ACC112 (cell line): ENCODE results near the gene ALDH1L1.

ENCODE experiments used
- H2AFZ ChIP-seq: fragments of 200-600 bp; sonication (generic); one replicate; pipeline ENCODE4 v1.6.0; 2017; ENCODE audit warnings: antibody characterized with exemption, low read length; ENCODE audit not compliant: unreplicated experiment
- H3K27ac ChIP-seq: fragments of 200-600 bp; sonication (generic); 2 replicates; pipeline ENCODE4 v1.5.1; 2014; ENCODE audit warnings: low read depth, mild to moderate bottlenecking, antibody characterized with exemption, low read length, moderate library complexity
- H3K27me3 ChIP-seq: fragments of 200-600 bp; sonication (generic); 2 replicates; pipeline ENCODE4 v1.6.1; 2014; ENCODE audit warnings: mild to moderate bottlenecking, antibody characterized with exemption, low read length, moderate library complexity, mixed read lengths; ENCODE audit not compliant: insufficient read depth
- H3K36me3 ChIP-seq: fragments of 200-600 bp; sonication (generic); 2 replicates; pipeline ENCODE4 v1.6.1; 2016; ENCODE audit warnings: mild to moderate bottlenecking, antibody characterized with exemption, low read length, moderate library complexity, mixed read lengths; ENCODE audit not compliant: insufficient read depth
- H3K4me1 ChIP-seq: fragments of 200-600 bp; sonication (generic); one replicate; pipeline ENCODE4 v1.6.1; 2016; ENCODE audit warnings: low read length, mixed read lengths; ENCODE audit not compliant: insufficient read depth, unreplicated experiment, control insufficient read depth
- H3K4me3 ChIP-seq: fragments of 200-600 bp; sonication (generic); 2 replicates; pipeline ENCODE4 v1.5.1; 2014; ENCODE audit warnings: mild to moderate bottlenecking, low read depth, low read length
- H3K79me2 ChIP-seq: fragments of 200-600 bp; sonication (generic); one replicate; pipeline ENCODE4 v1.6.0; 2016; ENCODE audit warnings: low read length; ENCODE audit not compliant: control insufficient read depth, unreplicated experiment, insufficient read depth

Gene ALDH1L1

DNA sequence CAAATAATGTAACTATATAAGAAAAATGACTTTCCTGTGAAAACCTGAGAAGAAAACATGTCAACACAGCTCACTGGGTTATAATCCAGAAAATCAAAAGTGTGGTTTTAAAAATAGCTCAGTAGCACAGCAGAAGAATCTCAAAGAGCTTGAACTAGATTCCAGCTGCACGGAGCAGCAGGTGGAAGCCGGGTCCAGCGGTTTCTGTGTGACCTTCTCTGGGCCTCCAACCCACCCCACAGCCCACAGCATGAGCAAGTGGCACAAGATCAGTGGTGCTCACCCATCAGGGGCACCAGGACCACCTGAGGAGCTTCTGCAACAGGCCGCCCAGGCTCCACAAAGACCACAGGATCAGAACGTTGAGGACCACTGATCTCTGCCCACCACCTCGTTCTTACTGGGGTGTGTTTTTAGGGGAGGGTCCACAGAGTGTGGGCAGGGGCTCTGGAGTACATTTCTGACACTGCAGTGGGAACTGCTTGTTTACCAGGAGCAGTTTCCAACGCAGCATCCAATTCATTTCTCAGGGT lies 119.7 kb downstream of the ALDH1L1 start:
- no peak overlapping the region for H2AFZ ChIP-seq
- no peak overlapping the region for H3K4me3 ChIP-seq
- H3K4me1 ChIP-seq: peaks cover 11% of the 10 kb centered on the region
- H3K79me2 ChIP-seq: no peaks in the 10 kb centered on the region
- H3K27me3 ChIP-seq: no peaks in the 10 kb centered on the region
- no peaks in the 10 kb centered on the region for H3K36me3 ChIP-seq
- no peak overlapping the region for H3K27ac ChIP-seq

DNA sequence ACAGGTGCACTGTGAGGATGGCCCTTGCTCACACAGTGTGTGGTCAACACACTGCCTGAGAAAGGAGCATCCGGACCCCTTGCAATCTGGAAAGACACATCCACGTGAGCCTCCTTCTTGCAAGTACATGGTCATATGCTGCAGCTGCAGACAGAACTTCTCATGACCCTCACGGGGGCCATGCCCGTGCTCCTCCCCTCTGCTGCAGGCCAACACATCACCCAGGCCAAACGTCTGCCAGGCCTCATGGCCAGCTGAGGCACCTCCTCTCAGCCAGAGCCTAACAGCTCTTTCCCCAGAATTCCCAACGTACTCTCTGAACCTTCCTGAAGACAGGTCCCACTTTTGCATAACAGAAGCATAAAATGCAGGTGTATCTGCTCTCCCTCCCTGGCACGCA lies 121.7 kb downstream of the ALDH1L1 start:
- H3K27ac ChIP-seq: no peak overlapping the region
- no peaks in the 10 kb centered on the region for H3K36me3 ChIP-seq
- H3K4me3 ChIP-seq: no peak overlapping the region
- no peaks in the 10 kb centered on the region for H3K79me2 ChIP-seq
- peaks cover 11% of the 10 kb centered on the region for H3K4me1 ChIP-seq
- no peaks in the 10 kb centered on the region for H3K27me3 ChIP-seq
- no peak overlapping the region for H2AFZ ChIP-seq

DNA sequence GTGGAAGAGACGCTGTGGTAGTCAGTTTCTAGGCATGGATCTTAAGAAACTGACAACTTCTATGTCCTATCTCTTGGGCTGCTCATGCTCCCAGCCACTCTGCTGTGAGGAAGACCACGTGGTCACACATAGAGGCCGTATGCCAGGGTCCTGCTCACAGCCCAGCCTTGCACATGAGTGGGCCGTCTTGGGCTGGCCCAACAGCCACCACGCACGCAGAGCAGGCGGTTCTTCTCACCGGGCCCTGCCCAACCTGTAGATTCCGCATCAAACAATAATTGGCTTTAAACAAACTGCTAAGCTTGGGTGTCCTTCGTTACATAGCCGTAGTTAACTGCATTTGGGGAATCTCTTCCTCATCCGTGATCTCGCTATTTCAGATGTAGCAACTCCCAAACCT lies 122.5 kb downstream of the ALDH1L1 start:
- Histone ChIP-seq H3K4me1 (peaks cover 11% of the 10 kb centered on the region), H3K79me2 (no peaks in the 10 kb centered on the region), H3K4me3 (no peak overlapping the region), H3K27me3 (no peaks in the 10 kb centered on the region), H3K36me3 (no peaks in the 10 kb centered on the region), H2AFZ (no peak overlapping the region), H3K27ac (no peak overlapping the region)

DNA sequence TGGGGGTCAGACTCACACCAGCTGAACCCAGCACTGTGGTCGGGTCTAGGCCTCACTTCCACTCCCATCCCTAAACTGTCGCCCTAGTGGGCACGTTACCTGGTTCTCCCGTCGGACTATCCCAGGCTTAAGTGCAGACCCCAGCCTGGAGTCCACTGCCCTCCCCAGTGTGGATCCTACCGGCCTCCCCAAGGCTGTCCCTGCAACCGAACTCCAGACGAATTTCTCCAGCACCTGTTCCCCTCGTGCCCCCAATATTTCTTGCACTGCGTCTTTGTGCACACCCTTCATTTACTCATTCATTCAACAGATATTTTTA lies 122.9 kb downstream of the ALDH1L1 start:
- H3K27ac ChIP-seq: no peak overlapping the region
- H3K4me3 ChIP-seq: no peak overlapping the region
- H3K4me1 ChIP-seq: peaks cover 11% of the 10 kb centered on the region
- no peaks in the 10 kb centered on the region for H3K27me3 ChIP-seq
- H2AFZ ChIP-seq: no peak overlapping the region
- no peaks in the 10 kb centered on the region for H3K36me3 ChIP-seq
- no peaks in the 10 kb centered on the region for H3K79me2 ChIP-seq

DNA sequence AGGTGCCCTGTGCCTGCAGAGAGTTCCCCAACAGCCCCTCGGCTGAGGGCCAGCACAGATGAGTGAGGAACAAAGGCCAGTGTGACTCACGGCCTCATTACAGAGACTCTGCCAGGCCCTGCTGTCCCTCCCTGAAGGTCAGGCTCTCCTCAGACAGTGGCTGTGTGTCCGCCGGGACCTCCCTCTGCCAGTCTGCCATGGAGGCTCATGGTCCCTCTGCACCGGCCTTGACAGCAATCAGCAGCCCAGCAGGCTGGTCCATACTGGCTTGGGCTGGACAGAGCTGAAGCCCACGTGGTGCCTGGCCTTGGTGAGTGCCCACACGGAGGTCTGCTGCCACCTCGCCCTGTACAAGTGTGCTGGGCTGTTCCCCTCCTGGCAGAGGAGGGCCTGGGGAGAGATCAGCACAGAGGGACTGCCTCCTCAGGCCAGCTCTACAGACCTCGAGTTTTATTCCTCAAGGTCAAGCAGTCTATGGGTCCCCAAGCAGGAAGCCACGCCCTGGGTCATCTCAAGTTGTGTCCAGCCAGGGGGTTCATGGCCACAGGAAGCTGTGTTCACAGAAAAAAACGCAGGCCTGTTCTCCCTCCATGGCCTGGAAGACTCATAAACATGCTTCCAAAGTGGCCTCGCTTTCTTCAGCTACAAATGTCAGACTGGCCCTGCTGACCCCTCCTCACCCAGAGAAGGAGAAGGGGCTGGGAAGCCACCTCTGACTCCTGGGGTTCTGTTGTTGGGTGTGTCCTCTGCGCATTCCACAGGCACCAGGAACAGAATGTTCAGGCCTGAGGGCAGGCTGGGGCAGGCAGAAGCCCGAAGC lies 123.5 kb downstream of the ALDH1L1 start:
- H3K79me2 ChIP-seq: no peaks in the 10 kb centered on the region
- H3K27ac ChIP-seq: no peak overlapping the region
- no peak overlapping the region for H3K4me3 ChIP-seq
- no peaks in the 10 kb centered on the region for H3K27me3 ChIP-seq
- H3K4me1 ChIP-seq: peaks cover 11% of the 10 kb centered on the region
- no peaks in the 10 kb centered on the region for H3K36me3 ChIP-seq
- no peak overlapping the region for H2AFZ ChIP-seq

DNA sequence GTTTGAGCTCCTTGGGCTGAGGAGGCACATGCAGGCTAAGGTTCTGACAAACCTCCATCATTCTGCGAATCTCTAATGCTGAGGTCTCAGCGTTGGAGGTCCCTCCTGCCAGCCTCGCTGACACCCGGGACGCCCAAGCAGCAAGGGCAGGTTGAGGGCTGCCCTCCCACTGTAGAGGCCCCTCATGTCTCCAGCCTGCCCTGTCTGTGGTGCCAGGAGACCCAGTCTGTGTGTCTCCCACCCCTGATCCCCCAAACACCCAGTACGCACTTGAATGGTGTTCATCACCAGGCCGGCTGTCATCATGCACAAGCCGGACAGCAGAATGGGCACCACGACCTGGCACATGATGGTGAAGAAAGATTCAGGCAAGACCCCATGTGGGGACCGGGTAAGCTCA lies 124.3 kb downstream of the ALDH1L1 start:
- Histone ChIP-seq H3K4me1 (peaks cover 11% of the 10 kb centered on the region), H3K4me3 (no peak overlapping the region), H3K79me2 (no peaks in the 10 kb centered on the region), H2AFZ (no peak overlapping the region), H3K27ac (no peak overlapping the region), H3K27me3 (no peaks in the 10 kb centered on the region), H3K36me3 (no peaks in the 10 kb centered on the region)

DNA sequence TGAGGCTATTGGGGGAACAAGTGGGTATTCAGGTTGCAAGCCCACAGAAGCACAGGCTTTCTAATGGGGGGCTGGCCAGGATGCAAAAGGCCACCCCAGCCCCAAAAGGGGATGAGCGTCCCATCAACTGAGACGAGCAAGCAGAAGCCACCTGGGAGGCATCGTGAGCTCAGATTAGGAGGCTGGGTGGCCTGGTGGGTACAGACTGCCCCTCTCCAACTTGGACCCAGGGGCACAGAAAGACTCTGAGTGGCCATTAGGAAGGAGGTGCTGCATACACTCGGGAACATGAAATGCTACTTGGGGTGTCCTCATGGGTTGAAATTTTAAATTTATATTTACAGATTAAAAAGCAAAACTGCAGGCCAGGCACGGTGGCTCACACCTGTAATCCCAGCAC lies 125.5 kb downstream of the ALDH1L1 start:
- Histone ChIP-seq H3K27me3 (no peaks in the 10 kb centered on the region), H3K27ac (no peak overlapping the region), H3K36me3 (no peaks in the 10 kb centered on the region), H3K4me1 (peaks cover 11% of the 10 kb centered on the region), H2AFZ (no peak overlapping the region), H3K79me2 (no peaks in the 10 kb centered on the region), H3K4me3 (no peak overlapping the region)

DNA sequence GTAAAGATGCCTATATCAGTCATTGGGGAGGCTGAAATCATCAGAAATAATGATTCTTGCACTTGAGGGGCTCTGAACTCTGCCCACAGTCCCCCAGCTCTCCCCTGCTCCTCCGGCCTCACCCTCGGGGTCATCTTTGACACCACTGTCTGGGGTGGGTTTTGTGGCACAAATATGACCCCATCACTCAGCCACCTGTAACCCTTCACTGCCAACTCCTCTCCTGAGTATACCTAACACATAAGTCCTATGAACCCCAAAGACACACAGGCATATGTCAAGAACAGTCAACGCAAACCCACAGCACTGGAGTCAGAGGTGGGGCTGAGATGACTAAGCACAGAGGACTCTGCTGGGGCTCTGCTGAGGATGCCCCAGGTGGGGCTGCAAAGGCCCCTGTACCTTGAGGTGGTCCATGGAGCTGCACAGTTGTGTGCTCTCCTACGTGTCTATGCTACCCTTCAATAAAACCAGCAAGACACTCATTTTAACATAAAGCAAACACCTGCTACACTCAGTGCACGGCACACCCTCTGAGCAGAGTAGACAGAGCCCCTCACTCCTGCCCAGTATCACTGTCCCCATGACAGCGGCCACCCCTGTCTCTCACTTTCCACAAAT lies 126.3 kb downstream of the ALDH1L1 start:
- Histone ChIP-seq H3K27ac (no peak overlapping the region), H3K4me3 (no peak overlapping the region)

More for the DNA sequence above, 126.3 kb downstream of the ALDH1L1 start:
- H3K36me3 ChIP-seq: no peaks in the 10 kb centered on the region
- H3K27me3 ChIP-seq: no peaks in the 10 kb centered on the region
- peaks cover 11% of the 10 kb centered on the region for H3K4me1 ChIP-seq
- no peak overlapping the region for H2AFZ ChIP-seq
- no peaks in the 10 kb centered on the region for H3K79me2 ChIP-seq
